HG03469 (cell line): Measurements from ENCODE around the gene GSE1.

Experiments
- ATAC-seq: cut with Tn5 transposase; IDR thresholded peaks from one replicate; pipeline ENCODE4 v1.9.1; 2021; ENCODE audit warnings: mild to moderate bottlenecking, moderate library complexity, moderate number of reproducible peaks; ENCODE audit not compliant: unreplicated experiment

Gene GSE1

GRCh38 chr16:85645021-85645589 lies 32.0 kb downstream of the GSE1 start:
- ATAC-seq = no peak

GRCh38 chr16:85646358-85646907 lies 33.3 kb downstream of the GSE1 start:
- ATAC-seq = no peak

GRCh38 chr16:85646976-85647375 lies 33.9 kb downstream of the GSE1 start:
- ATAC-seq = no peak

- ATAC-seq = no peak
Observed at GRCh38 chr16:85648070-85648714, 35.1 kb downstream of the GSE1 start.

GRCh38 chr16:85648805-85649204 lies 35.7 kb downstream of the GSE1 start:
- ATAC-seq = no peak

GRCh38 chr16:85649411-85650134 lies 36.5 kb downstream of the GSE1 start:
- ATAC-seq = no peak

GRCh38 chr16:85650135-85650843 lies 37.2 kb downstream of the GSE1 start:
- ATAC-seq = no peak

GRCh38 chr16:85650844-85651628 lies 37.9 kb downstream of the GSE1 start:
- ATAC-seq = no peak

GRCh38 chr16:85651629-85652430 lies 38.7 kb downstream of the GSE1 start:
- ATAC-seq = no peak

- no peak for ATAC-seq
Observed at GRCh38 chr16:85652431-85653221, 39.5 kb downstream of the GSE1 start.

GRCh38 chr16:85653290-85653891 lies 40.3 kb downstream of the GSE1 start:
- no peak for ATAC-seq

GRCh38 chr16:85654251-85655095 lies 41.4 kb downstream of the GSE1 start:
- no peak for ATAC-seq

GRCh38 chr16:85655216-85656129 lies 42.4 kb downstream of the GSE1 start:
- no peak for ATAC-seq

GRCh38 chr16:85656351-85657266 lies 43.5 kb downstream of the GSE1 start:
- ATAC-seq = no peak

- ATAC-seq = no peak
Observed at GRCh38 chr16:85657267-85657650, 44.1 kb downstream of the GSE1 start.

GRCh38 chr16:85657996-85658395 lies 44.9 kb downstream of the GSE1 start:
- ATAC-seq = no peak
